Measurements from ENCODE around the gene GALNT2.

Gene GALNT2

GRCh38 chr1:230170153-230170547, 103.1 kb downstream of the GALNT2 start:
- H3K79me1 ChIP-seq (ENCODE audit: low read length) = peaks cover 4% of the 10 kb centered on the region
- H3K9ac ChIP-seq (ENCODE audit: low read length) = no peak overlapping the region
- H3K79me2 ChIP-seq (ENCODE audit: control insufficient read depth, insufficient read depth, low read length) = no peaks in the 10 kb centered on the region
- H4K8ac ChIP-seq (ENCODE audit: low read depth, low read length) = no peak overlapping the region
- H3K4ac ChIP-seq (ENCODE audit: low read depth, low read length) = no peak overlapping the region
- no peak overlapping the region for H2AK5ac ChIP-seq (ENCODE audit: low read length)
- no peak overlapping the region for H3K56ac ChIP-seq (ENCODE audit: low read length)
- H2BK5ac ChIP-seq (ENCODE audit: low read length) = no peak overlapping the region
- H3K4me3 ChIP-seq (ENCODE audit: low read length) = no peak overlapping the region
- H4K5ac ChIP-seq (ENCODE audit: low read length) = no peak overlapping the region
- H3K27ac ChIP-seq (ENCODE audit: low read depth, low read length) = no peak overlapping the region
- no peak overlapping the region for H3K4me2 ChIP-seq (ENCODE audit: low read length)
- H3K36me3 ChIP-seq (ENCODE audit: control insufficient read depth, insufficient read depth, low read length) = no peaks in the 10 kb centered on the region
- no peak for DNase-seq
- no peaks in the 10 kb centered on the region for H3K4me1 ChIP-seq (ENCODE audit: control insufficient read depth, low read depth, low read length)
- WGBS (ENCODE audit: extremely low coverage, insufficient coverage, low lambda C conversion rate) = no CpG with 5 or more reads among the region's 1 CpG
- no peak overlapping the region for H2BK15ac ChIP-seq (replicated peaks; ENCODE audit: low read depth)
- H3K18ac ChIP-seq (ENCODE audit: low read length) = no peak overlapping the region
- no peak overlapping the region for H2BK120ac ChIP-seq (ENCODE audit: low read depth, low read length)
- no peak overlapping the region for H3K23ac ChIP-seq (ENCODE audit: low read length)
- no peaks in the 10 kb centered on the region for H3K27me3 ChIP-seq (ENCODE audit: insufficient read depth, low read length, poor library complexity)

DNA sequence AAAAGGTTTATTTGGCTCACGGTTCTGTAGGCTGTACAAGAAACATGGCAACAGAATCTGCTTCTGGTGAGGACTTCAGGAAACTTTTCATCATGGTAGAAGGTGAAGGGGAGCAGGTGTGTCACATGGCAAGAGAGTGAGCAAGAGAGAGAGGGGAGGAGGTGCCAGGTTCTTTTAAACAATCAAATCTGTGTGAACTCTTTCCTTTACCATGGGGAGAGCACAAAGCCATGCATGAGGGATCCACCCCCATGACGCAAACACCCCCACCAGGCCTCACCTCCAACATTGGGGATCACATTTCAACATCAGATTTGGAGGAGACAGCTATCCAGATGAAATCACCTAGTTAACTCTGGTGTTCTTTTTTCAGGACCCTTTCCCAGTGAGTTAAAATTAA, 103.6 kb downstream of the GALNT2 start:
- WGBS (ENCODE audit: extremely low coverage, insufficient coverage, low lambda C conversion rate) = no CpG with 5 or more reads among the region's 2 CpGs
- H3K36me3 ChIP-seq (ENCODE audit: control insufficient read depth, insufficient read depth, low read length) = no peaks in the 10 kb centered on the region
- H3K27ac ChIP-seq (ENCODE audit: low read depth, low read length) = no peak overlapping the region

GRCh38 chr1:230171356-230172015, 104.4 kb downstream of the GALNT2 start:
- Histone ChIP-seq H3K4me2 (ENCODE audit: low read length) (no peak overlapping the region), H3K79me2 (ENCODE audit: control insufficient read depth, insufficient read depth, low read length) (no peaks in the 10 kb centered on the region), H3K4me3 (ENCODE audit: low read length) (no peak overlapping the region), H3K4ac (ENCODE audit: low read depth, low read length) (no peak overlapping the region), H3K79me1 (ENCODE audit: low read length) (peaks cover 4% of the 10 kb centered on the region), H3K27me3 (ENCODE audit: insufficient read depth, low read length, poor library complexity) (no peaks in the 10 kb centered on the region), H3K9ac (ENCODE audit: low read length) (no peak overlapping the region), H3K4me1 (ENCODE audit: control insufficient read depth, low read depth, low read length) (peaks cover 2% of the 10 kb centered on the region), H2BK5ac (ENCODE audit: low read length) (no peak overlapping the region), H2BK15ac (replicated peaks; ENCODE audit: low read depth) (no peak overlapping the region), H3K56ac (ENCODE audit: low read length) (no peak overlapping the region), H3K27ac (ENCODE audit: low read depth, low read length) (no peak overlapping the region), H3K36me3 (ENCODE audit: control insufficient read depth, insufficient read depth, low read length) (no peaks in the 10 kb centered on the region), H4K8ac (ENCODE audit: low read depth, low read length) (no peak overlapping the region), H3K23ac (ENCODE audit: low read length) (no peak overlapping the region), H3K18ac (ENCODE audit: low read length) (no peak overlapping the region), H2AK5ac (ENCODE audit: low read length) (no peak overlapping the region), H2BK120ac (ENCODE audit: low read depth, low read length) (no peak overlapping the region), H4K5ac (ENCODE audit: low read length) (no peak overlapping the region)
- no CpG with 5 or more reads among the region's 5 CpGs for WGBS (ENCODE audit: extremely low coverage, insufficient coverage, low lambda C conversion rate)
- no peak for DNase-seq

More for the DNA sequence above, 103.6 kb downstream of the GALNT2 start:
- Histone ChIP-seq H2BK5ac (ENCODE audit: low read length) (no peak overlapping the region), H3K18ac (ENCODE audit: low read length) (no peak overlapping the region), H4K5ac (ENCODE audit: low read length) (no peak overlapping the region), H3K4me3 (ENCODE audit: low read length) (no peak overlapping the region), H3K4me1 (ENCODE audit: control insufficient read depth, low read depth, low read length) (no peaks in the 10 kb centered on the region), H3K4ac (ENCODE audit: low read depth, low read length) (no peak overlapping the region), H3K4me2 (ENCODE audit: low read length) (no peak overlapping the region), H3K9ac (ENCODE audit: low read length) (no peak overlapping the region), H3K56ac (ENCODE audit: low read length) (no peak overlapping the region), H3K79me1 (ENCODE audit: low read length) (peaks cover 2% of the 10 kb centered on the region), H3K27me3 (ENCODE audit: insufficient read depth, low read length, poor library complexity) (no peaks in the 10 kb centered on the region), H2AK5ac (ENCODE audit: low read length) (no peak overlapping the region), H2BK120ac (ENCODE audit: low read depth, low read length) (no peak overlapping the region), H3K23ac (ENCODE audit: low read length) (no peak overlapping the region), H2BK15ac (replicated peaks; ENCODE audit: low read depth) (no peak overlapping the region), H4K8ac (ENCODE audit: low read depth, low read length) (no peak overlapping the region), H3K79me2 (ENCODE audit: control insufficient read depth, insufficient read depth, low read length) (no peaks in the 10 kb centered on the region)
- DNase-seq = no peak

GRCh38 chr1:230172016-230172537, 105.0 kb downstream of the GALNT2 start:
- Histone ChIP-seq H3K79me2 (ENCODE audit: control insufficient read depth, insufficient read depth, low read length) (no peaks in the 10 kb centered on the region), H3K36me3 (ENCODE audit: control insufficient read depth, insufficient read depth, low read length) (no peaks in the 10 kb centered on the region), H3K27me3 (ENCODE audit: insufficient read depth, low read length, poor library complexity) (no peaks in the 10 kb centered on the region), H3K18ac (ENCODE audit: low read length) (no peak overlapping the region), H3K79me1 (ENCODE audit: low read length) (peaks cover 4% of the 10 kb centered on the region), H4K8ac (ENCODE audit: low read depth, low read length) (no peak overlapping the region), H3K4ac (ENCODE audit: low read depth, low read length) (no peak overlapping the region), H4K5ac (ENCODE audit: low read length) (no peak overlapping the region), H2AK5ac (ENCODE audit: low read length) (no peak overlapping the region), H2BK5ac (ENCODE audit: low read length) (no peak overlapping the region), H2BK120ac (ENCODE audit: low read depth, low read length) (no peak overlapping the region), H3K9ac (ENCODE audit: low read length) (no peak overlapping the region), H3K4me2 (ENCODE audit: low read length) (no peak overlapping the region), H2BK15ac (replicated peaks; ENCODE audit: low read depth) (no peak overlapping the region), H3K4me3 (ENCODE audit: low read length) (no peak overlapping the region), H3K56ac (ENCODE audit: low read length) (no peak overlapping the region), H3K4me1 (ENCODE audit: control insufficient read depth, low read depth, low read length) (peaks cover 5% of the 10 kb centered on the region), H3K27ac (ENCODE audit: low read depth, low read length) (no peak overlapping the region), H3K23ac (ENCODE audit: low read length) (no peak overlapping the region)
- WGBS (ENCODE audit: extremely low coverage, insufficient coverage, low lambda C conversion rate) = no CpG with 5 or more reads among the region's 7 CpGs
- DNase-seq = no peak

- peaks cover 7% of the 10 kb centered on the region for H3K4me1 ChIP-seq (ENCODE audit: control insufficient read depth, low read depth, low read length)
- DNase-seq = no peak
- H3K27ac ChIP-seq (ENCODE audit: low read depth, low read length) = no peak overlapping the region
- H2AK5ac ChIP-seq (ENCODE audit: low read length) = no peak overlapping the region
- no peak overlapping the region for H3K4me2 ChIP-seq (ENCODE audit: low read length)
- no peaks in the 10 kb centered on the region for H3K27me3 ChIP-seq (ENCODE audit: insufficient read depth, low read length, poor library complexity)
- no peak overlapping the region for H2BK120ac ChIP-seq (ENCODE audit: low read depth, low read length)
- H2BK5ac ChIP-seq (ENCODE audit: low read length) = no peak overlapping the region
- H3K36me3 ChIP-seq (ENCODE audit: control insufficient read depth, insufficient read depth, low read length) = no peaks in the 10 kb centered on the region
- H3K9ac ChIP-seq (ENCODE audit: low read length) = no peak overlapping the region
- H2BK15ac ChIP-seq (replicated peaks; ENCODE audit: low read depth) = no peak overlapping the region
- WGBS (ENCODE audit: extremely low coverage, insufficient coverage, low lambda C conversion rate) = no CpG with 5 or more reads among the region's 11 CpGs
- H3K4me3 ChIP-seq (ENCODE audit: low read length) = no peak overlapping the region
- no peak overlapping the region for H3K4ac ChIP-seq (ENCODE audit: low read depth, low read length)
- no peak overlapping the region for H3K56ac ChIP-seq (ENCODE audit: low read length)
- peaks cover 4% of the 10 kb centered on the region for H3K79me1 ChIP-seq (ENCODE audit: low read length)
- no peak overlapping the region for H4K5ac ChIP-seq (ENCODE audit: low read length)
- no peak overlapping the region for H3K18ac ChIP-seq (ENCODE audit: low read length)
- no peak overlapping the region for H4K8ac ChIP-seq (ENCODE audit: low read depth, low read length)
- no peaks in the 10 kb centered on the region for H3K79me2 ChIP-seq (ENCODE audit: control insufficient read depth, insufficient read depth, low read length)
- no peak overlapping the region for H3K23ac ChIP-seq (ENCODE audit: low read length)
Observed at GRCh38 chr1:230173187-230173975, 106.3 kb downstream of the GALNT2 start.

All from mesendoderm (in vitro differentiated cells).